Measurements from ENCODE around the gene RAMACL. TPM values are rescaled to one million over a fixed set of nuclear protein-coding genes. Genes with fewer than 3 reads are reported as not detected.

The RAMACL gene
- total RNA-seq, 1 experiment from 2014 or later: 0.28 TPM

GRCh38 chr6:166553563-166554271 is 32.8 kb downstream of the RAMACL start:
- Histone ChIP-seq H3K79me2 (ENCODE audit: insufficient read depth, low read length) (no peaks in the 10 kb centered on the region; the same call in 1 of the 2 replicates), H2AFZ (ENCODE audit: low read length) (no peak overlapping the region)
- no peak for DNase-seq

More at GRCh38 chr6:166553563-166554271, 32.8 kb downstream of the RAMACL start:
- Histone ChIP-seq H3K14ac (ENCODE audit: insufficient read depth, low read length) (no peak overlapping the region), H2AK5ac (ENCODE audit: insufficient read length, low read length) (no peak overlapping the region), H2BK20ac (ENCODE audit: low read depth, low read length, poor library complexity, severe bottlenecking) (no peak overlapping the region), H3K27me3 (ENCODE audit: insufficient read depth, low read length) (no peaks in the 10 kb centered on the region), H2BK15ac (ENCODE audit: low read depth, low read length) (no peak overlapping the region), H3K4me2 (ENCODE audit: insufficient read depth, insufficient read length, low read length) (no peak overlapping the region), H4K8ac (replicated peaks; ENCODE audit: insufficient read length, low read depth, low read length) (no peak overlapping the region), H2BK5ac (ENCODE audit: insufficient read length, low read length) (no peak overlapping the region), H3T11ph (ENCODE audit: low read length) (no peak overlapping the region), H2BK120ac (ENCODE audit: low read depth, low read length, poor library complexity, severe bottlenecking) (no peak overlapping the region), H3K9me3 (ENCODE audit: control insufficient read depth, low read depth, low read length) (no peaks in the 10 kb centered on the region), H3K18ac (ENCODE audit: insufficient read length, low read depth, low read length) (no peak overlapping the region), H3K4me1 (ENCODE audit: insufficient read depth, low read length) (peaks cover 4% of the 10 kb centered on the region; the same call in 1 of the 2 replicates), H3K23ac (ENCODE audit: insufficient read length, low read depth, low read length) (no peak overlapping the region), H3K56ac (ENCODE audit: insufficient read length, low read depth, low read length) (no peak overlapping the region), H3K79me1 (ENCODE audit: insufficient read depth, low read depth, low read length, poor library complexity, severe bottlenecking) (no peaks in the 10 kb centered on the region), H4K20me1 (ENCODE audit: control insufficient read depth, insufficient read depth, insufficient read length) (no peaks in the 10 kb centered on the region), H3K27ac (ENCODE audit: insufficient read length, low read depth, low read length) (no peak overlapping the region), H3K23me2 (ENCODE audit: insufficient read length, low read depth, low read length, poor library complexity, severe bottlenecking) (no peaks in the 10 kb centered on the region), H3K9ac (ENCODE audit: extremely low read depth, insufficient read length, low read length) (no peak overlapping the region), H4K91ac (ENCODE audit: insufficient read length, low read depth, low read length) (no peak overlapping the region), H4K5ac (ENCODE audit: insufficient read length, low read depth, low read length) (no peak overlapping the region), H3K4ac (ENCODE audit: low read depth, low read length) (no peak overlapping the region), H2BK12ac (ENCODE audit: insufficient read length, low read depth, low read length) (no peak overlapping the region)
- no peaks in the 10 kb centered on the region for H3K9me3 Mint-ChIP-seq
- no CpG with 5 or more reads among the region's 13 CpGs for WGBS (ENCODE audit: extremely low coverage, insufficient read length, low lambda C conversion rate)
- H3K4me3 Mint-ChIP-seq: no peak overlapping the region
- H3K4me1 Mint-ChIP-seq: peaks cover 35 to 39% of the 10 kb centered on the region in 2 experiments
- peaks cover 2% of the 10 kb centered on the region; the same call in 1 of the 2 replicates for H3K27me3 Mint-ChIP-seq (ENCODE audit: low read depth)
- no peak for TF ChIP-seq CTCF (conservative IDR thresholded peaks at IDR 0.05)
- no peak overlapping the region for H3K27ac Mint-ChIP-seq
- H3K36me3 Mint-ChIP-seq (ENCODE audit: insufficient read depth in 1 of 3, low read depth in 3 of 3): peaks cover 0 to 5% (median 0%) of the 10 kb centered on the region in 3 experiments; a peak in 2 of 7 replicates

Measured in H9 (cell line).